GM06990 (cell line): Measurements from ENCODE around the gene RAMACL.
"Not testable (repeated sequence)": the region's sequence is repeated elsewhere in the genome, so short reads cannot be mapped to it uniquely, and the experiment has no call there.

Source experiments
- DNase-seq: peaks from one replicate; pipeline ENCODE4 v3.0.0-alpha.2; 2011; ENCODE audit not compliant: insufficient read length; ENCODE audit errors: extremely low read depth
- H3K27me3 ChIP-seq: replicated peaks from 2 replicates; pipeline ENCODE4 v1.6.0; 2011; ENCODE audit warnings: low read length; ENCODE audit not compliant: control insufficient read depth, insufficient read depth
- H3K36me3 ChIP-seq: 2 replicates; pipeline ENCODE4 v1.5.1; 2011; ENCODE audit warnings: low read length; ENCODE audit not compliant: control insufficient read depth, insufficient read depth
- H3K4me3 ChIP-seq: replicated peaks from 2 replicates; pipeline ENCODE4 v1.5.1; 2011; ENCODE audit warnings: low read depth, mild to moderate bottlenecking, control low read depth, low read length
- CTCF ChIP-seq: IDR thresholded peaks from 2 replicates; pipeline ENCODE4 v1.5.1; 2011; ENCODE audit warnings: low read length, control low read depth, mild to moderate bottlenecking, inconsistent platforms; ENCODE audit not compliant: insufficient read depth, poor library complexity, severe bottlenecking

Gene RAMACL

GRCh38 chr6:166539543-166539942 lies 46.9 kb downstream of the RAMACL start:
- H3K4me3 ChIP-seq = no peak overlapping the region
- no peaks in the 10 kb centered on the region for H3K27me3 ChIP-seq
- H3K36me3 ChIP-seq = no peaks in the 10 kb centered on the region
- no peak for TF ChIP-seq CTCF
- no peak for DNase-seq

GRCh38 chr6:166539011-166539385 lies 47.5 kb downstream of the RAMACL start:
- not testable (repeated sequence) for H3K27me3 ChIP-seq, H3K36me3 ChIP-seq, H3K4me3 ChIP-seq, DNase-seq

- no peaks in the 10 kb centered on the region for H3K27me3 ChIP-seq
- no peak for TF ChIP-seq CTCF
- DNase-seq = no peak
- H3K4me3 ChIP-seq = no peak overlapping the region
- no peaks in the 10 kb centered on the region for H3K36me3 ChIP-seq
Observed at GRCh38 chr6:166538297-166539010, 48.0 kb downstream of the RAMACL start.

- H3K4me3 ChIP-seq = no peak overlapping the region
- no peak for DNase-seq
- no peaks in the 10 kb centered on the region for H3K36me3 ChIP-seq
- no peak for TF ChIP-seq CTCF
- no peaks in the 10 kb centered on the region for H3K27me3 ChIP-seq
Observed at GRCh38 chr6:166534658-166535406, 51.6 kb downstream of the RAMACL start.

GRCh38 chr6:166533205-166533824 lies 53.2 kb downstream of the RAMACL start:
- Histone ChIP-seq H3K4me3 (no peak overlapping the region), H3K27me3 (no peaks in the 10 kb centered on the region), H3K36me3 (no peaks in the 10 kb centered on the region)
- no peak for DNase-seq
- no peak for TF ChIP-seq CTCF
